Tibial artery (tissue), 4 donors: ENCODE measurements around the gene ANTXR2.
"Not testable (repeated sequence)": the region's sequence is repeated elsewhere in the genome, so short reads cannot be mapped to it uniquely, and the experiment has no call there.

Experiments used
- DNase-seq, 2 donors: peaks; one replicate each; pipeline ENCODE4 v3.0.0-alpha.2; 2019
- H3K27ac ChIP-seq, 2 donors: fragments of 200-600 bp; sonication (generic) in 1 of 2; 1 replicate in 1 of 2; 2 replicates in 1 of 2; pipeline ENCODE4 v1.5.1; 2018 to 2019; ENCODE audit warnings: mild to moderate bottlenecking in 1 of 2
- H3K27me3 ChIP-seq, 2 donors: fragments of 200-600 bp; sonication (generic) in 1 of 2; one replicate each; pipeline versions ENCODE4 v1.5.1 to v1.6.0; 2016 to 2019
- H3K36me3 ChIP-seq, 3 donors: fragments of 200-600 bp; sonication (generic) in 2 of 3; one replicate each; pipeline ENCODE4 v1.5.1; 2016 to 2019; ENCODE audit warnings: mild to moderate bottlenecking in 2 of 3
- H3K4me1 ChIP-seq, 4 donors: fragments of 200-600 bp; sonication (generic) in 2 of 4; 1 replicate in 3 of 4; 2 replicates in 1 of 4; pipeline ENCODE4 v1.5.1; 2016 to 2019
- H3K4me3 ChIP-seq, 2 donors: fragments of 200-600 bp; sonication (generic) in 1 of 2; 1 replicate in 1 of 2; 2 replicates in 1 of 2; pipeline ENCODE4 v1.5.1; 2018 to 2019; ENCODE audit warnings: mild to moderate bottlenecking in 2 of 2
- H3K9me3 ChIP-seq, 3 donors: fragments of 200-600 bp; sonication (generic) in 1 of 3; one replicate each; pipeline ENCODE4 v1.5.1; 2016 to 2019
- intact Hi-C: fragments of 100-400 bp; cut with DNase I; formaldehyde crosslinking; loops from one replicate; pipeline ENCODE4 v1.15.0; 2023; ENCODE audit warnings: low total_unique reads
- TF ChIP-seq, protein P1 (sequence below), 2 experiments: fragments of 200-600 bp in 1 of 2; fragments of 450-650 bp in 1 of 2; IDR thresholded peaks; one replicate each; pipeline ENCODE4 v1.5.1; 2017 to 2019; ENCODE audit warnings: antibody characterized with exemption in 2 of 2, mild to moderate bottlenecking in 1 of 2, moderate library complexity in 1 of 2

The ANTXR2 gene

DNA sequence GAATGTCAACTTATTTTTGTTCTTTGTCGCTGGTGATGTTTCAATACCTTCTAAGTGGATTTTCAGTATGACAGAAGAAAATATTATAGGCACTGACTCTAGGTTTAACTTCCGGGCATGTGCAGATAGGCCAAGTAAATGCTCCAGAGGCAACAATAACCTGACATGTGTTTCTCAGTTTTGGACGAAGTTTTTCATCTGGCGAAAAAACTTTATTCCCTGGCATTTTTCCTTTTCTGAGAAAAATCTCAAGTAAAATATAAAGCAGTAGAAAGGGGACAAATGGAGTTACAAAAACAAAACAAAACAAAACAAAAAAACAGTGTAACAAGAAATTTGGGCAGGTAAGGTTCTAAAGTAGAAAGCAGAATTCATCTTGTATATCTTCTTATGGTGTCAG lies 173.5 kb downstream of the ANTXR2 start:
- DNase-seq, result no peak
- Histone ChIP-seq H3K4me1 (no peaks in the 10 kb centered on the region), H3K36me3 (peaks cover 0 to under 1% (median 0%) of the 10 kb centered on the region in 3 donors), H3K27ac (no peak overlapping the region), H3K9me3 (no peaks in the 10 kb centered on the region), H3K27me3 (no peaks in the 10 kb centered on the region), H3K4me3 (no peak overlapping the region)
- TF ChIP-seq, protein P1, sequence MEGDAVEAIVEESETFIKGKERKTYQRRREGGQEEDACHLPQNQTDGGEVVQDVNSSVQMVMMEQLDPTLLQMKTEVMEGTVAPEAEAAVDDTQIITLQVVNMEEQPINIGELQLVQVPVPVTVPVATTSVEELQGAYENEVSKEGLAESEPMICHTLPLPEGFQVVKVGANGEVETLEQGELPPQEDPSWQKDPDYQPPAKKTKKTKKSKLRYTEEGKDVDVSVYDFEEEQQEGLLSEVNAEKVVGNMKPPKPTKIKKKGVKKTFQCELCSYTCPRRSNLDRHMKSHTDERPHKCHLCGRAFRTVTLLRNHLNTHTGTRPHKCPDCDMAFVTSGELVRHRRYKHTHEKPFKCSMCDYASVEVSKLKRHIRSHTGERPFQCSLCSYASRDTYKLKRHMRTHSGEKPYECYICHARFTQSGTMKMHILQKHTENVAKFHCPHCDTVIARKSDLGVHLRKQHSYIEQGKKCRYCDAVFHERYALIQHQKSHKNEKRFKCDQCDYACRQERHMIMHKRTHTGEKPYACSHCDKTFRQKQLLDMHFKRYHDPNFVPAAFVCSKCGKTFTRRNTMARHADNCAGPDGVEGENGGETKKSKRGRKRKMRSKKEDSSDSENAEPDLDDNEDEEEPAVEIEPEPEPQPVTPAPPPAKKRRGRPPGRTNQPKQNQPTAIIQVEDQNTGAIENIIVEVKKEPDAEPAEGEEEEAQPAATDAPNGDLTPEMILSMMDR (IDR thresholded peaks at IDR 0.05), result no peak
- intact Hi-C loops, result loop anchor here (2.0 kb wide), 1 partner anchor 51 kb away; no protein-coding TSS in a partner anchor

DNA sequence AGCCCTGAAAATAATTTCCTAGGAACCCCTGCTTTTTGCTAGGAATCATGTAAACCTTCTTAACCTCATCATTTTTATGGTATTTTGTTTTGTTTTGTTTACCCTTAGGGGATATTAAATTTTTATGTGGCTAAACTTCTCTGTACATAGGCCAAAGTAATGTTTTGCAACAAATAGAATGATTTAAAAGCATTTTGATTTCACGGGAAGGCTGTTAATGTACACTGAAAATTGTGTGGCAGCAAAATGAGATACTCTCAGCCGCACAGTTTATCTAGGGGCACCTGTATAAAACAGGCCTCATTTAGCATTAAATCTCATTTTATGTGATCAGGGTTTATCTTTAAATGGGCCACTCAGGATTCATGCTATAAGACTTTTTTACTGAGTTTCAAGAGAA lies 175.0 kb downstream of the ANTXR2 start:
- Histone ChIP-seq H3K4me3 (no peak overlapping the region), H3K4me1 (no peaks in the 10 kb centered on the region), H3K27ac (no peak overlapping the region), H3K27me3 (no peaks in the 10 kb centered on the region), H3K9me3 (no peaks in the 10 kb centered on the region), H3K36me3 (no peaks in the 10 kb centered on the region)
- intact Hi-C loops, result loop anchor here (2.0 kb wide), 1 partner anchor 49 kb away; no protein-coding TSS in a partner anchor
- DNase-seq, result no peak
- TF ChIP-seq, protein P1 (IDR thresholded peaks at IDR 0.05), result no peak

- Histone ChIP-seq H3K4me3 (no peak overlapping the region), H3K4me1 (no peaks in the 10 kb centered on the region), H3K27me3 (no peaks in the 10 kb centered on the region), H3K27ac (no peak overlapping the region), H3K36me3 (no peaks in the 10 kb centered on the region), H3K9me3 (no peaks in the 10 kb centered on the region)
- intact Hi-C loops, result no loop called here
- TF ChIP-seq, protein P1 (IDR thresholded peaks at IDR 0.05), result no peak
- no peak for DNase-seq
Observed at GRCh38 chr4:79897174-79897573, 175.9 kb downstream of the ANTXR2 start.

DNA sequence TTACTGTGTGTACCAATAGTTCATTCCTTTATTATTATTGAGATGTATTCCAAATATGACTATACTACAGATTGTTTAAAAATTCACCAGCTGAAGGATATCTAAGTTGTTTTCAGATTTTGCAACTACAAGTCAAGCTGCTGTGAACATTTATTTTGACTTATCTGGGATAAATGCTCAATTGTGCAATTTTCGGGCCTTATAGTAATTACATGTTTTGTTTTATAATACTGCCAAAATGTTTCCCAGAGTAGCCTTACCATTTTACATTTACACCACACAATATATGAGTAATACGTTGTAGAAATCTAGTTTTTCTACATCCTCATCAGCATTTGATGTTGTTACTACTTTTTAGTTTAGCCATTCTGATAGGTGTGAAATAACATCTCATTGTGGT lies 179.6 kb downstream of the ANTXR2 start:
- H3K36me3 ChIP-seq, result no peaks in the 10 kb centered on the region
- H3K4me3 ChIP-seq, result no peak overlapping the region
- H3K27ac ChIP-seq, result no peak overlapping the region
- TF ChIP-seq, protein P1 (IDR thresholded peaks at IDR 0.05), result no peak
- H3K27me3 ChIP-seq, result no peaks in the 10 kb centered on the region
- H3K4me1 ChIP-seq, result no peaks in the 10 kb centered on the region
- no peak for DNase-seq
- intact Hi-C loops, result no loop called here
- H3K9me3 ChIP-seq, result peaks cover 0 to 4% (median 0%) of the 10 kb centered on the region in 3 donors

- intact Hi-C loops, H3K4me3 ChIP-seq, H3K9me3 ChIP-seq, DNase-seq, H3K36me3 ChIP-seq, H3K27me3 ChIP-seq, H3K27ac ChIP-seq: not testable (repeated sequence)
- peaks cover 0 to 14% (median 1%) of the 10 kb centered on the region in 4 donors for H3K4me1 ChIP-seq
Observed at GRCh38 chr4:79889026-79889425, 184.0 kb downstream of the ANTXR2 start.

DNA sequence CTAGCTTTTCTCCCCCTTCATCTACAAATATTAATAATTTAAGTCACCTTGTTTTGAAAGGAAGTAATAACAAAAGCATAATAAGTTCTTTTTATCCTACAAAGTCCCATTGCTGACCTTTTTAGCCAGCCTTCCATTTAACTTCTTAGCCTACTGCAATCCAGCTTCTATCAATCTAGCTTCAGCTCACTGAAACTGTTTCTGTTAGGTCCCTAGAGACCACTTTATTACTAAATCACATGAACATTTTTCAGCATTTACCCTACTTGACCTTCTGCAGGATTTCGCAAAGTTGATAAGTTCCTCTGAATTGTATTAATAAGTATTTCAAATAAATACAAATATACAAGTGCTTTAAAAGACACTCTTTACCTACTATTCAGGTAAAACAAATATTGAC lies 186.5 kb downstream of the ANTXR2 start:
- Histone ChIP-seq H3K4me3 (no peak overlapping the region), H3K4me1 (peaks cover 0 to 14% (median 1%) of the 10 kb centered on the region in 4 donors), H3K27ac (no peak overlapping the region), H3K9me3 (peaks cover 0 to 4% (median 0%) of the 10 kb centered on the region in 3 donors), H3K36me3 (no peaks in the 10 kb centered on the region), H3K27me3 (no peaks in the 10 kb centered on the region)
- TF ChIP-seq, protein P1 (IDR thresholded peaks at IDR 0.05), result no peak
- intact Hi-C loops, result no loop called here
- DNase-seq, result no peak
